NT2/D1 (cell line): ENCODE results near the gene C1orf159.

Source experiments
- DNase-seq: peaks from one replicate; pipeline ENCODE4 v3.0.0-alpha.2; 2011; ENCODE audit warnings: low read depth, low spot score
- H3K27me3 ChIP-seq: 2 replicates; pipeline ENCODE4 v1.6.0; 2011; ENCODE audit warnings: mild to moderate bottlenecking; ENCODE audit not compliant: insufficient read length, insufficient read depth
- H3K36me3 ChIP-seq: 2 replicates; pipeline ENCODE4 v1.6.1; 2011; ENCODE audit warnings: mild to moderate bottlenecking, low read length, mixed read lengths; ENCODE audit not compliant: insufficient read depth, insufficient read length
- H3K4me1 ChIP-seq: 2 replicates; pipeline ENCODE4 v1.5.1; 2011; ENCODE audit not compliant: insufficient read depth, insufficient read length
- H3K4me3 ChIP-seq: 2 replicates; pipeline ENCODE4 v1.5.1; 2011; ENCODE audit warnings: low read depth; ENCODE audit not compliant: insufficient read length
- H3K9ac ChIP-seq: 2 replicates; pipeline ENCODE4 v1.6.0; 2011; ENCODE audit warnings: low read depth; ENCODE audit not compliant: insufficient read length
- H3K9me3 ChIP-seq: 2 replicates; pipeline ENCODE4 v1.5.1; 2011; ENCODE audit warnings: mild to moderate bottlenecking, low read length; ENCODE audit not compliant: insufficient read depth
- SUZ12 ChIP-seq: IDR thresholded peaks from 2 replicates; pipeline ENCODE4 v1.6.1; 2011; ENCODE audit not compliant: insufficient read length, insufficient read depth; ENCODE audit errors: extremely low read depth
- YY1 ChIP-seq: IDR thresholded peaks from 2 replicates; pipeline ENCODE4 v1.6.1; 2011; ENCODE audit not compliant: insufficient read length, insufficient read depth
- ZNF274 ChIP-seq: IDR thresholded peaks from 2 replicates; pipeline ENCODE4 v1.6.1; 2011; ENCODE audit warnings: mild to moderate bottlenecking, low read depth, low read length

Gene C1orf159

GRCh38 chr1:1123581-1124507, 8.0 kb upstream of the C1orf159 start:
- H3K36me3 ChIP-seq: no peaks in the 10 kb centered on the region
- H3K9ac ChIP-seq: no peak overlapping the region
- H3K27me3 ChIP-seq: peaks cover 7% of the 10 kb centered on the region
- H3K9me3 ChIP-seq: no peaks in the 10 kb centered on the region
- DNase-seq: no peak
- TF ChIP-seq SUZ12 (no peak), YY1 (no peak), ZNF274 (no peak)
- H3K4me1 ChIP-seq: peaks cover 14% of the 10 kb centered on the region
- H3K4me3 ChIP-seq: no peak overlapping the region

- Histone ChIP-seq H3K4me3 (no peak overlapping the region), H3K27me3 (peaks cover 15% of the 10 kb centered on the region), H3K9ac (no peak overlapping the region), H3K4me1 (peaks cover 14% of the 10 kb centered on the region), H3K9me3 (no peaks in the 10 kb centered on the region), H3K36me3 (no peaks in the 10 kb centered on the region)
- no peak for TF ChIP-seq SUZ12
- no peak for TF ChIP-seq YY1
- no peak for TF ChIP-seq ZNF274
- DNase-seq: no peak
These were observed 7.1 kb upstream of the C1orf159 start for GRCh38 chr1:1122981-1123480.

- H3K9me3 ChIP-seq: no peaks in the 10 kb centered on the region
- no peaks in the 10 kb centered on the region for H3K36me3 ChIP-seq
- TF ChIP-seq YY1 (no peak), SUZ12 (no peak), ZNF274 (no peak)
- H3K4me1 ChIP-seq: peaks cover 14% of the 10 kb centered on the region
- H3K27me3 ChIP-seq: peaks cover 23% of the 10 kb centered on the region
- no peak overlapping the region for H3K4me3 ChIP-seq
- H3K9ac ChIP-seq: no peak overlapping the region
- DNase-seq: peak; percentile 20
These were observed 6.4 kb upstream of the C1orf159 start for GRCh38 chr1:1122078-1122811.

- Histone ChIP-seq H3K36me3 (no peaks in the 10 kb centered on the region), H3K9ac (no peak overlapping the region), H3K4me1 (peaks cover 14% of the 10 kb centered on the region), H3K27me3 (peaks cover 27% of the 10 kb centered on the region), H3K9me3 (no peaks in the 10 kb centered on the region), H3K4me3 (no peak overlapping the region)
- TF ChIP-seq YY1 (no peak), ZNF274 (no peak), SUZ12 (no peak)
- DNase-seq: no peak
These were observed 5.8 kb upstream of the C1orf159 start for GRCh38 chr1:1121611-1122077.

GRCh38 chr1:1120866-1121591, 5.1 kb upstream of the C1orf159 start:
- Histone ChIP-seq H3K4me3 (no peak overlapping the region), H3K36me3 (no peaks in the 10 kb centered on the region), H3K4me1 (peaks cover 14% of the 10 kb centered on the region), H3K9me3 (no peaks in the 10 kb centered on the region), H3K27me3 (peaks cover 29% of the 10 kb centered on the region), H3K9ac (no peak overlapping the region)
- DNase-seq: no peak
- no peak for TF ChIP-seq YY1
- TF ChIP-seq SUZ12: no peak
- TF ChIP-seq ZNF274: no peak

- Histone ChIP-seq H3K4me3 (no peak overlapping the region), H3K9me3 (no peaks in the 10 kb centered on the region), H3K4me1 (peaks cover 10% of the 10 kb centered on the region), H3K9ac (no peak overlapping the region), H3K27me3 (peaks cover 29% of the 10 kb centered on the region), H3K36me3 (no peaks in the 10 kb centered on the region)
- TF ChIP-seq ZNF274 (no peak), SUZ12 (no peak), YY1 (no peak)
- DNase-seq: no peak
These were observed 4.2 kb upstream of the C1orf159 start for GRCh38 chr1:1120096-1120495.

- peaks cover 10% of the 10 kb centered on the region for H3K4me1 ChIP-seq
- no peak overlapping the region for H3K4me3 ChIP-seq
- no peak for DNase-seq
- H3K9me3 ChIP-seq: no peaks in the 10 kb centered on the region
- H3K36me3 ChIP-seq: no peaks in the 10 kb centered on the region
- H3K9ac ChIP-seq: no peak overlapping the region
- H3K27me3 ChIP-seq: peaks cover 29% of the 10 kb centered on the region
- TF ChIP-seq ZNF274 (no peak), YY1 (no peak), SUZ12 (no peak)
These were observed 3.5 kb upstream of the C1orf159 start for GRCh38 chr1:1119272-1119890.
